Measurements from ENCODE around the gene RERG. TPM values are rescaled to one million over a fixed set of nuclear protein-coding genes. Genes with fewer than 3 reads are reported as not detected.

Gene RERG
- total RNA-seq, 1 experiment from 2014 or later: 0.50 TPM

- no peaks in the 10 kb centered on the region for H3K36me3 ChIP-seq (ENCODE audit: low read depth)
- ChIA-PET POLR2A (ENCODE audit: unreplicated experiment) (interaction anchor here (0.6 kb wide), 1 partner anchor 397 kb away, joined by 4 read pairs; no protein-coding TSS in a partner anchor), CTCF (no interaction called here)
- no peak overlapping the region for H3K4me3 ChIP-seq
- no peaks in the 10 kb centered on the region for H3F3A ChIP-seq (ENCODE audit: insufficient read depth, low read depth)
- no peaks in the 10 kb centered on the region for H3K79me2 ChIP-seq (ENCODE audit: low read depth)
- H3K27ac ChIP-seq: no peak overlapping the region
- no peak for TF ChIP-seq EZH2 (IDR thresholded peaks at IDR 0.05; ENCODE audit: low read depth)
- no peak for TF ChIP-seq CTCF (conservative IDR thresholded peaks at IDR 0.05)
- no peak overlapping the region for H2AFZ ChIP-seq
- H3K4me2 ChIP-seq: no peak overlapping the region
- intact Hi-C loops (cut with micrococcal nuclease; ENCODE audit: unreplicated experiment): no loop called here
- H3K9me3 ChIP-seq (ENCODE audit: insufficient read depth, low read depth): no peaks in the 10 kb centered on the region
- H3K27me3 ChIP-seq (ENCODE audit: insufficient read depth, low read depth): no peaks in the 10 kb centered on the region
- H4K20me1 ChIP-seq (ENCODE audit: insufficient read depth): no peaks in the 10 kb centered on the region
- DNase-seq: no peak
- H3K9me2 ChIP-seq (ENCODE audit: insufficient read depth): no peaks in the 10 kb centered on the region
- H3K4me1 ChIP-seq (replicated peaks; ENCODE audit: insufficient read depth): no peaks in the 10 kb centered on the region
- BruUV-seq (replicated peaks): no TSS peak
These were observed 146.9 kb downstream of the RERG start for GRCh38 chr12:15074351-15074750.

GRCh38 chr12:15059123-15059522, 162.1 kb downstream of the RERG start:
- no peaks in the 10 kb centered on the region for H3K36me3 ChIP-seq (ENCODE audit: low read depth)

More at GRCh38 chr12:15059123-15059522, 162.1 kb downstream of the RERG start:
- TF ChIP-seq CTCF (conservative IDR thresholded peaks at IDR 0.05) (no peak), EZH2 (IDR thresholded peaks at IDR 0.05; ENCODE audit: low read depth) (no peak)
- Histone ChIP-seq H3K4me3 (no peak overlapping the region), H2AFZ (no peak overlapping the region), H3K27ac (no peak overlapping the region), H3K27me3 (ENCODE audit: insufficient read depth, low read depth) (no peaks in the 10 kb centered on the region), H3K9me2 (ENCODE audit: insufficient read depth) (0 out of 2 replicates have a peak, but pooled peaks cover 4% of the 10 kb centered on the region), H3K4me2 (no peak overlapping the region), H4K20me1 (ENCODE audit: insufficient read depth) (no peaks in the 10 kb centered on the region), H3K79me2 (ENCODE audit: low read depth) (no peaks in the 10 kb centered on the region), H3F3A (ENCODE audit: insufficient read depth, low read depth) (no peaks in the 10 kb centered on the region), H3K9me3 (ENCODE audit: insufficient read depth, low read depth) (no peaks in the 10 kb centered on the region), H3K4me1 (replicated peaks; ENCODE audit: insufficient read depth) (no peaks in the 10 kb centered on the region)
- intact Hi-C loops (cut with micrococcal nuclease; ENCODE audit: unreplicated experiment): no loop called here
- ChIA-PET CTCF (no interaction called here), POLR2A (ENCODE audit: unreplicated experiment) (no interaction called here)
- DNase-seq: no peak
- BruUV-seq (replicated peaks): no TSS peak

Other genes with a start within 250 kb of the RERG start
- gene PDE6H, start 248.4 kb downstream of the RERG start, total RNA-seq (2021): not detected in 2 replicates
- not detected in 2 replicates for gene PTPRO, start 101.1 kb upstream of the RERG start, total RNA-seq (2021)

Measured in PC-9 (cell line).